GM12872 (cell line): ENCODE measurements around the gene TMEM88.

Experiments used
- CTCF ChIP-seq: IDR thresholded peaks from 3 replicates; pipeline ENCODE4 v1.5.1; 2011; ENCODE audit warnings: low read depth, mild to moderate bottlenecking, low read length, moderate library complexity; ENCODE audit not compliant: insufficient read depth

Gene TMEM88

GRCh38 chr17:7817643-7817964 is 37.3 kb upstream of the TMEM88 start:
- no peak for TF ChIP-seq CTCF

- no peak for TF ChIP-seq CTCF
Observed at GRCh38 chr17:7818026-7818425, 36.8 kb upstream of the TMEM88 start.

- TF ChIP-seq CTCF, result no peak
Observed at GRCh38 chr17:7818746-7819645, 35.9 kb upstream of the TMEM88 start.

- no peak for TF ChIP-seq CTCF
Observed at GRCh38 chr17:7820231-7820630, 34.6 kb upstream of the TMEM88 start.

GRCh38 chr17:7822126-7822525 is 32.7 kb upstream of the TMEM88 start:
- TF ChIP-seq CTCF, result no peak

DNA sequence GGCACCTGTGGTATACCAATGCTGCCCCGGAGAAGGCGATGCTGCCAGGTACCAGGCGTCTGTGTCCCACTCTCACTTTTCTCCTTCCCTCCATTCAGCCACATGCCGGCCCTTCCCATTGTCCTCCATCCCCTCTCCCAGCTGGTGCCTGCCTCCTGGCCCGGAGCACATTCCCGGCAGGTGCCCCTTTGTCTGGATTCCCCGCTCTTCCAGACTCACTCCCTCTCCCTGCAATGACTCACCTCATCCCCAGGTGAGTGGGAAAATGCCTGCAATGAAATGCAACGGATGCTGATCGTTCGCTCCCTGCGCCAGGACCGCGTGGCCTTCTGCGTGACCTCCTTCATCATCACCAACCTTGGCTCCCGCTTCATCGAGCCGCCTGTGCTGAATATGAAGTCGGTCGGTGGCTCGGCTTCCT is 31.3 kb upstream of the TMEM88 start:
- no peak for TF ChIP-seq CTCF

GRCh38 chr17:7824021-7824924 is 30.6 kb upstream of the TMEM88 start:
- TF ChIP-seq CTCF, result no peak
